HG02885 (cell line): ENCODE measurements around the gene TSPAN3.
A peak's percentile ranks its signal among the peaks of the same experiment; 100 is the strongest.

ENCODE experiments used
- ATAC-seq: cut with Tn5 transposase; IDR thresholded peaks from one replicate; pipeline ENCODE4 v1.9.1; 2021; ENCODE audit warnings: mild to moderate bottlenecking; ENCODE audit not compliant: unreplicated experiment, poor library complexity

Gene TSPAN3

GRCh38 chr15:77085297-77085696 lies 14.4 kb upstream of the TSPAN3 start:
- no peak for ATAC-seq

- ATAC-seq = no peak
Observed at GRCh38 chr15:77084436-77084835, 13.5 kb upstream of the TSPAN3 start.

GRCh38 chr15:77083381-77084160 lies 12.7 kb upstream of the TSPAN3 start:
- ATAC-seq = peak; percentile 80

- no peak for ATAC-seq
Observed at GRCh38 chr15:77081971-77082370, 11.1 kb upstream of the TSPAN3 start.

GRCh38 chr15:77076323-77076915 lies 5.5 kb upstream of the TSPAN3 start:
- ATAC-seq = no peak

- ATAC-seq = no peak
Observed at GRCh38 chr15:77075528-77075927, 4.6 kb upstream of the TSPAN3 start.

GRCh38 chr15:77074350-77074749 lies 3.4 kb upstream of the TSPAN3 start:
- no peak for ATAC-seq

- ATAC-seq = no peak
Observed at GRCh38 chr15:77071305-77072223, 655 bp upstream of the TSPAN3 start.

GRCh38 chr15:77070180-77070494 lies 772 bp downstream of the TSPAN3 start:
- ATAC-seq = no peak

- ATAC-seq = no peak
Observed at GRCh38 chr15:77069521-77070121, 1.3 kb downstream of the TSPAN3 start.

- ATAC-seq = no peak
Observed at GRCh38 chr15:77068633-77069032, 2.3 kb downstream of the TSPAN3 start.

GRCh38 chr15:77067691-77068367 lies 3.1 kb downstream of the TSPAN3 start:
- ATAC-seq = no peak

GRCh38 chr15:77066971-77067690 lies 3.8 kb downstream of the TSPAN3 start:
- no peak for ATAC-seq

- ATAC-seq = no peak
Observed at GRCh38 chr15:77064539-77065308, 6.2 kb downstream of the TSPAN3 start.

GRCh38 chr15:77064063-77064462 lies 6.8 kb downstream of the TSPAN3 start:
- no peak for ATAC-seq

GRCh38 chr15:77063249-77063648 lies 7.7 kb downstream of the TSPAN3 start:
- ATAC-seq = no peak

- ATAC-seq = no peak
Observed at GRCh38 chr15:77060546-77060945, 10.4 kb downstream of the TSPAN3 start.

- peak; percentile 50 for ATAC-seq
Observed at GRCh38 chr15:77059786-77060361, 11.0 kb downstream of the TSPAN3 start.
